HEK293T (cell line): ENCODE data around the gene NOX3.
"Not testable (repeated sequence)": the region's sequence is repeated elsewhere in the genome, so short reads cannot be mapped to it uniquely, and the experiment has no call there.

Experiments
- CTCF ChIA-PET: fragments of 350-600 bp; formaldehyde crosslinking; extraction: SDS; loops from one replicate; lab custom pipeline; 2021; ENCODE audit warnings: antibody characterized with exemption, inconsistent platforms; lab: Yijun Ruan, JAX
- POLR2A ChIA-PET: fragments of 350-600 bp; formaldehyde crosslinking; extraction: SDS; loops from one replicate; lab custom pipeline; 2020; ENCODE audit warnings: antibody characterized with exemption, inconsistent platforms; lab: Yijun Ruan, JAX
- DNase-seq: peaks from one replicate; pipeline ENCODE4 v3.0.0; 2012; ENCODE audit warnings: mixed read lengths; ENCODE audit errors: extremely low spot score
- ARNT ChIP-seq: fragments of 450-650 bp; IDR thresholded peaks from 2 replicates; pipeline ENCODE4 v1.6.1; 2017; ENCODE audit warnings: mild to moderate bottlenecking
- BHLHE40 ChIP-seq: fragments of 450-650 bp; IDR thresholded peaks from 2 replicates; pipeline ENCODE4 v1.6.1; 2016; ENCODE audit warnings: mild to moderate bottlenecking, moderate library complexity, borderline replicate concordance
- CTBP1 ChIP-seq: fragments of 450-650 bp; IDR thresholded peaks from 2 replicates; pipeline ENCODE4 v1.6.1; 2016; ENCODE audit warnings: borderline replicate concordance
- ELF4 ChIP-seq: fragments of 450-650 bp; IDR thresholded peaks from 2 replicates; pipeline ENCODE4 v1.6.1; 2017; ENCODE audit warnings: antibody characterized with exemption
- FOXA1 ChIP-seq: fragments of 450-650 bp; IDR thresholded peaks from 2 replicates; pipeline ENCODE4 v1.6.1; 2016; ENCODE audit warnings: mild to moderate bottlenecking
- FOXK2 ChIP-seq: fragments of 450-650 bp; IDR thresholded peaks from 2 replicates; pipeline ENCODE4 v1.6.1; 2016; ENCODE audit warnings: mild to moderate bottlenecking
- FOXM1 ChIP-seq: fragments of 450-650 bp; IDR thresholded peaks from 2 replicates; pipeline ENCODE4 v1.6.1; 2017; ENCODE audit warnings: mild to moderate bottlenecking, borderline replicate concordance
- HDGF ChIP-seq: fragments of 450-650 bp; IDR thresholded peaks from 2 replicates; pipeline ENCODE4 v1.6.1; 2017; ENCODE audit warnings: antibody characterized with exemption, borderline replicate concordance
- L3MBTL2 ChIP-seq: fragments of 450-650 bp; conservative IDR thresholded peaks from 2 replicates; pipeline ENCODE4 v1.6.1; 2016; ENCODE audit warnings: mild to moderate bottlenecking
- LEF1 ChIP-seq: fragments of 450-650 bp; IDR thresholded peaks from 2 replicates; pipeline ENCODE4 v1.6.1; 2017; ENCODE audit warnings: mild to moderate bottlenecking, borderline replicate concordance
- NFRKB ChIP-seq: fragments of 450-650 bp; IDR thresholded peaks from 2 replicates; pipeline ENCODE4 v1.6.1; 2016; ENCODE audit warnings: mild to moderate bottlenecking, moderate library complexity
- PKNOX1 ChIP-seq: fragments of 450-650 bp; IDR thresholded peaks from 2 replicates; pipeline ENCODE4 v1.6.1; 2016
- SP1 ChIP-seq: fragments of 450-650 bp; IDR thresholded peaks from 2 replicates; pipeline ENCODE4 v1.6.1; 2017
- SUZ12 ChIP-seq: fragments of 450-650 bp; IDR thresholded peaks from 2 replicates; pipeline ENCODE4 v1.6.1; 2016; ENCODE audit warnings: mild to moderate bottlenecking
- TARDBP ChIP-seq: fragments of 450-650 bp; IDR thresholded peaks from 2 replicates; pipeline ENCODE4 v1.6.1; 2016
- ZNF384 ChIP-seq: fragments of 450-650 bp; IDR thresholded peaks from 2 replicates; pipeline ENCODE4 v1.6.1; 2016

The NOX3 gene

GRCh38 chr6:155495011-155495768 is 39.6 kb upstream of the NOX3 start:
- peak; percentile 37 for DNase-seq

GRCh38 chr6:155493694-155494143 is 38.1 kb upstream of the NOX3 start:
- CTCF ChIA-PET: no interaction called here
- POLR2A ChIA-PET: no interaction called here
- TF ChIP-seq BHLHE40 (no peak), ZNF384 (no peak)
- no peak for DNase-seq

More at GRCh38 chr6:155495011-155495768, 39.6 kb upstream of the NOX3 start:
- ChIA-PET POLR2A (interaction anchor here (0.6 kb wide), 1 partner anchor 165 kb away, joined by 3 read pairs; no protein-coding TSS in a partner anchor), CTCF (interaction anchor here (0.7 kb wide), 1 partner anchor 155 kb away, joined by 6 read pairs; no protein-coding TSS in a partner anchor)
- no peak for TF ChIP-seq SP1
- TF ChIP-seq BHLHE40: no peak
- no peak for TF ChIP-seq LEF1
- no peak for TF ChIP-seq SUZ12
- no peak for TF ChIP-seq PKNOX1
- TF ChIP-seq TARDBP: no peak
- TF ChIP-seq ARNT: no peak
- no peak for TF ChIP-seq CTBP1
- TF ChIP-seq FOXK2: no peak

- ChIA-PET POLR2A (no interaction called here), CTCF (no interaction called here)
- DNase-seq: no peak
- no peak for TF ChIP-seq TARDBP
- TF ChIP-seq FOXA1: no peak
- no peak for TF ChIP-seq FOXM1
- no peak for TF ChIP-seq BHLHE40
- TF ChIP-seq SUZ12: no peak
- no peak for TF ChIP-seq FOXK2
- no peak for TF ChIP-seq ARNT
- TF ChIP-seq CTBP1: no peak
- TF ChIP-seq ELF4: no peak
- no peak for TF ChIP-seq HDGF
- no peak for TF ChIP-seq L3MBTL2
- no peak for TF ChIP-seq NFRKB
- no peak for TF ChIP-seq LEF1
- TF ChIP-seq SP1: no peak
- no peak for TF ChIP-seq ZNF384
These were observed 37.5 kb upstream of the NOX3 start for GRCh38 chr6:155493026-155493693.

GRCh38 chr6:155492061-155492735 is 36.6 kb upstream of the NOX3 start:
- CTCF ChIA-PET: no interaction called here
- POLR2A ChIA-PET: no interaction called here
- TF ChIP-seq FOXA1 (no peak), L3MBTL2 (no peak), LEF1 (no peak), CTBP1 (no peak), ZNF384 (no peak), SUZ12 (no peak), FOXM1 (no peak), BHLHE40 (no peak), SP1 (no peak), NFRKB (no peak), PKNOX1 (no peak), TARDBP (no peak), ARNT (no peak), FOXK2 (no peak), HDGF (no peak), ELF4 (no peak)
- no peak for DNase-seq

GRCh38 chr6:155491421-155491820 is 35.8 kb upstream of the NOX3 start:
- POLR2A ChIA-PET: no interaction called here
- DNase-seq: no peak
- TF ChIP-seq PKNOX1: no peak
- no peak for TF ChIP-seq ELF4
- TF ChIP-seq L3MBTL2: no peak
- TF ChIP-seq SP1: no peak
- TF ChIP-seq FOXA1: no peak
- TF ChIP-seq FOXK2: no peak
- no peak for TF ChIP-seq FOXM1
- no peak for TF ChIP-seq HDGF
- no peak for TF ChIP-seq ZNF384
- no peak for TF ChIP-seq LEF1
- TF ChIP-seq CTBP1: no peak
- no peak for TF ChIP-seq TARDBP
- no peak for TF ChIP-seq NFRKB
- CTCF ChIA-PET: no interaction called here

- CTCF ChIA-PET, POLR2A ChIA-PET, DNase-seq: not testable (repeated sequence)
These were observed 32.6 kb upstream of the NOX3 start for GRCh38 chr6:155488197-155488596.
